GM12891 (cell line): Measurements from ENCODE around the gene SSH2.

Experiments
- DNase-seq: peaks from one replicate; pipeline ENCODE4 v3.0.0; 2011; ENCODE audit warnings: low spot score; ENCODE audit not compliant: insufficient read length
- FAIRE-seq: peaks from 2 replicates; lab custom pipeline; 2011; peaks lifted over from hg19 to GRCh38; lab: Jason Lieb, UNC
- PAX5 ChIP-seq: IDR thresholded peaks from 2 replicates; pipeline ENCODE4 v1.6.1; 2011; ENCODE audit warnings: low read length, moderate library complexity, mild to moderate bottlenecking; ENCODE audit not compliant: insufficient read depth, severe bottlenecking
- POLR2A ChIP-seq: IDR thresholded peaks from 2 replicates; pipeline ENCODE4 v1.6.1; 2011; ENCODE audit warnings: low read depth, low read length, control low read depth
- POLR2AphosphoS5 ChIP-seq: IDR thresholded peaks from 2 replicates; pipeline ENCODE4 v1.6.1; 2011; ENCODE audit warnings: low read depth, low read length, control low read depth
- POU2F2 ChIP-seq: IDR thresholded peaks from 2 replicates; pipeline ENCODE4 v1.6.1; 2011; ENCODE audit warnings: low read depth, mild to moderate bottlenecking, control low read depth, low read length, moderate library complexity
- SPI1 ChIP-seq: IDR thresholded peaks from 2 replicates; pipeline ENCODE4 v1.6.1; 2011; ENCODE audit warnings: low read depth, low read length, control low read depth
- TAF1 ChIP-seq: IDR thresholded peaks from 2 replicates; pipeline ENCODE4 v1.6.1; 2011; ENCODE audit warnings: low read depth, low read length, control low read depth

SSH2 gene

DNA sequence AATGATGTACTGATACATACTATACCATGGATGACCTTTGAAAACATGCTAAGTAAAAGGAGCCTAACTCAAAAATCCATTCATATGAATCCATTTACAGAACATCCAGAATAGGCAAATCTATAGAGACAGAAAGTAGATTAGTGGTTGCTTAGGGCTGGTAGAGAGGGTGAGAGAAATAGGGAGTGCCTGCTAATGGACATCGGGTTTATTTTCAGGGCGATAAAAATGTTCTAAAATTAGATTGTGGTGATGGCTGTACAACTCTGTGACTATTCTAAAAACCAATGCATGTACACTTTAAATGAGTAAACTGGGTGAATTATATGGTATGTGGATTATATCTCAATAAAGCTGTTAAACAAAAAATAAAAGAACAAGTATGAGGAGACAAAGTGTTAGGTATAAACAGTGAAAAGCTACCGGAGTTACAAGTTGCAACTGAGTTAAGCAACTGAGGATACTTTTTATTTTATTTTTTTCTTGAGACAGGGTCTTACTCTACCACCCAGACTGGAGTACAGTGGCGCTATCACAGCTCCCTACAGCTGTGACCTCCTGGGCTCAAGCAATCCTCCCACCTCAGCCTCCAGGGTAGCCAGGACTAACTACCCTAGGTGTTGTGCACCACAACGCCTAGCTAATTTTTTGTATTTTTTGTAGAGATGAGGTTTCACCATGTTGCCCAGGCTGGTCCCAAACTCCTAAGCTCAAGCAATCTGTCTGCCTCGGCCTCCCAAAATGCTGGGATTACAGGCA, 231.8 kb downstream of the SSH2 start:
- DNase-seq (no peak), FAIRE-seq (no peak)
- TF ChIP-seq SPI1 (no peak), POLR2A (no peak), PAX5 (no peak), POU2F2 (no peak), POLR2AphosphoS5 (no peak), TAF1 (no peak)

DNA sequence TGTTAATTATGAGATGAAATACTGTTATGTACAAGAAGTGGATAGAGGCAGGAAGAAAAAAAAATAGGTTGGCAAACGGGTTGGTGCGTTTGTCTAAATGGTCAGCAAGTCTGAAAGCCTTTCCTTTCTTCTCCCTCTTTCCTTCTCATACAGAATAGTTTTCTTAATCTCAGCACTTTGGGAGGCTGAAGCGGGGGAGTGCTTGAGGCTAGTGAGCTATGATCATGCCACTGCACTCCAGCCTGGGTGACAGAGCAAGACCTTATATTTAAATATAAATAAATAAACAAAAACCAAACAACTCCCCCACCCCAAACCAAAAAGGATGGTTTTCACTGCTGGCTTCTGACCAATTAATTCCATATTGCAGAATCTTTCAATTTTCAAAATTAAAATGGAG, 232.7 kb downstream of the SSH2 start:
- no peak for FAIRE-seq
- TF ChIP-seq TAF1 (no peak), SPI1 (no peak), POLR2AphosphoS5 (no peak), PAX5 (no peak), POLR2A (no peak), POU2F2 (no peak)
- no peak for DNase-seq

DNA sequence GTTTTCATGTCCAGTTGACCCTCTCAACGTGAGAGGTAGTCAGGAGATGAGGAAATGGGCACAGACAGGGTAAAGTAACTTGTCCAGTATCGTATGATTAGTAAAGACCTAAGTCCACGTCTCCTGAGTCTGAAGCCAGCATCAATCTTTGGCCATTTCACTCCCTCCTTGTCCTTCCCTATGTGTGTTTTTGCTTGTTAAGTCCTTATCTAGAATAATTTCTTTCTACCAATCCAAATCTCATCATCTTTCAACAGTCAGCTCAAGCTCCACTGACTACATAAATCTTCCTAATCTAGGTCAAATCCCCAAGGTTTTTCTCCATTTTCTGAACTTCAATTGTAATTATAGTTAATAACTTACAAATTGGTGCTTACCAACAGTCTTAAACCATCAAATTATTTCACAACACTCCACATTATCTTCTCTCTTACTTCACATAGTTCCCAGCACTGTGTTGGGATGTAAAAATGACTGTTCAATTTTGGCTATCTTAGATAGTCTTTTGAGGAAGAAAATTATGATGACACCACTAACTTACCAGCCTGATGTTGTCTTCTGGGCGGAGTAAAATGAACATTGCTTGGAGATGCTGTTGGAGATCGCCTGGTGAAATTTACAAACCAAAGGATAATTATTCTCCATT, 235.0 kb downstream of the SSH2 start:
- no peak for FAIRE-seq
- no peak for TF ChIP-seq POU2F2
- TF ChIP-seq TAF1: no peak
- TF ChIP-seq POLR2AphosphoS5: no peak
- no peak for TF ChIP-seq PAX5
- no peak for TF ChIP-seq SPI1
- no peak for TF ChIP-seq POLR2A
- no peak for DNase-seq

DNA sequence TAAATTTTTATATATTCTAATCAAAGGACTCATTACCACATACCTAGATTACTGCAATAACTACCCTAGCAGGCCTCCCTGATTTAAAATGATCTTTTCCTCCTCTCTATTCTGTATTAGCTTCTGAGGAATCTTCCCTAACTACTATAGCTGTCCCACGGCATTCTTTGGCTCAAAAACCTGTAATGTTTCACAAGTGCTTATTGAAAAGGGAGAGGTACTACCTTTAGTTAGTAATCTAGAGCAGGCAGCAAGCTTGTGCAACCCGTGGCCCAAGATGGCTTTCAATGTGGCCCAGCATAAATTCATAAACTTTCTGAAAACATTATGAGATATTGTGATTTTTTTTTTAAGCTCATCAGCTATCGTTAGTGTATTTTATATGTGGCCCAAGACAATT, 236.3 kb downstream of the SSH2 start:
- no peak for FAIRE-seq
- no peak for DNase-seq
- TF ChIP-seq PAX5 (no peak), TAF1 (no peak)

DNA sequence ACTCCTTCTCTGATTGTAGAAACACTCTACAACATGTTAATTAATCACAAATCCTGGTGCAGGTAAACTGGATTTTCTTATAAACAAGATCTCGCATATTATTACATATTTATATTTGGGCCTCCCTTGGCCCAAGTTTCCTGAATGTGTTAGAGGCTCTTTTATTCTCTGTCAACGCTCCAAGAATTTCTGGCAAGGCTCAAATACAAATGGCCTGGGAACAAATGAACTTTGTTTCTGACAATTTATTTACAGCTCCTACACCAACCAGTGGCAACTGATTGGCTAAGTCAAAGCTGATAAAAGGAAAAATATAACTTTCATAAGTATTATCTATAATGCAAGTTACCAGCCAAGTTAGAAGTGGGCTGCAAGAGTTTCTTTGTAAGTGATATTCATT, 242.4 kb downstream of the SSH2 start:
- DNase-seq: no peak
- FAIRE-seq: no peak
- TF ChIP-seq POU2F2: no peak

DNA sequence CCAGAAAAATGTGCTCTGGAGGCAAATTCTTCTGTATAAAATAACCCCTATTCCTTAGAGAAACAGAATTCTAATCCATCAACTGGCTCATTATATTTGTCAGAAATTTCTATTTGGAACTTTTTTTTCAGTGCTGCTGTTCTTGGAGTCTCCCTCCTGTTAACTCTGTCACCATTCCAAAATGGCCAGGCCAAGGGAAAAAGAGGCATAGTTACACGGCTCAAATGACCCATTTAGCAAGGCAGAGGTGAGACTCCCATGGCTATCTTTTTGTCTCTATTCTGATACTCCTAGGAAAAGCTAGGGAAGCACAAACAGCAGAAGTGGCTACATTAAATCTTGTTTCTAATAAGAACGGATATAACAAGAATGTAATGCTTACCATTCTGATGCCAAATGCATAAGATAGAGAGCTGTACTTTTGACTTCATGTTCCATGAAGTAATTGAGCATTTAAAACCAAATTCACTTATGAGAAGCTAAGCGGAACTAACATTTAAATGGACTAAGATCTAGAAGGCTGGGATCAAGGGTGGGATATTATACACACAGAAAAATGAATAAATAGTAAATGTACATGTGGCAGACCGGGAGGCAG, 242.9 kb downstream of the SSH2 start:
- no peak for DNase-seq
- TF ChIP-seq POU2F2: no peak
- no peak for TF ChIP-seq POLR2AphosphoS5
- no peak for TF ChIP-seq TAF1
- no peak for TF ChIP-seq SPI1
- TF ChIP-seq POLR2A: no peak
- TF ChIP-seq PAX5: no peak
- FAIRE-seq: no peak

DNA sequence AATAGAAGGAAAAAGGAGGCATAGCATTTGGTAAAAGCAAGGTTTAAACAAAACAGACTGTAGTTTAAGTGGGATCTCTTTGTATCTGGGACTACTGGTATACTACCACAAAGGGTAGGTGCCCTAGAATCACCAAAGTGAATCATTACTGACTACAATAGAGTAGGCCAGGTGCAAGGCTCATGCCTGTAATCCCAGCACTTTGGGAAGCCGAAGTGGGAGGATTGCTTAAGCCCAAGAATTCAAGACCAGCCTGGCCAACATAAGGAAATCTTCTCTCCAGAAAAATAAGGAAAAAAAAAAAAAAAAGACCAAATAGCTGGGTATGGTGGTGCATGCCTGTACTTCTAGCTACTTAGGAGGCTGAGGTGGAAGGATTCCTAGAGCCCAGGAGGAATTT, 246.5 kb downstream of the SSH2 start:
- no peak for DNase-seq
- no peak for FAIRE-seq
- TF ChIP-seq PAX5 (no peak), TAF1 (no peak), POU2F2 (no peak), POLR2AphosphoS5 (no peak), POLR2A (no peak), SPI1 (no peak)

DNA sequence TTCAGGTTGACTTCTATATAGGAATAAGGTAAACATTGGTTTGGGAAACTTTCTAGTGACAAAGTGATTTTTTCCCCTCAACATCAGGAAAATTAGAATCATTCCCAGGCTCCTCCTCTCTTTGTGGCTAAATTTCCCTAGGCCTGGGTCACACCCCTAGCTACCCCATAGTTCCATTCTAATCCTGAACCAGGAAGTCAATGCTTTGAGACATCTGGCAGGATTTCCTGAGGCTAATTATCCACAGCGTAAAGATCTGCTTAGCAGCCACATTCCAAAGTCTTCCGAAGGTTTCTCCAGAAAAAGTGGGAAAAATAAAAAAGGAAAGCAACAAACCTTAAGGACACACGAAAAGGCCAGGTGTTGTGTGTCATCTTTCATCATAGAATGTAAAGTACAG, 247.0 kb downstream of the SSH2 start:
- no peak for DNase-seq
- TF ChIP-seq POU2F2 (no peak), TAF1 (no peak), SPI1 (no peak), POLR2AphosphoS5 (no peak), PAX5 (no peak), POLR2A (no peak)
- FAIRE-seq: no peak

DNA sequence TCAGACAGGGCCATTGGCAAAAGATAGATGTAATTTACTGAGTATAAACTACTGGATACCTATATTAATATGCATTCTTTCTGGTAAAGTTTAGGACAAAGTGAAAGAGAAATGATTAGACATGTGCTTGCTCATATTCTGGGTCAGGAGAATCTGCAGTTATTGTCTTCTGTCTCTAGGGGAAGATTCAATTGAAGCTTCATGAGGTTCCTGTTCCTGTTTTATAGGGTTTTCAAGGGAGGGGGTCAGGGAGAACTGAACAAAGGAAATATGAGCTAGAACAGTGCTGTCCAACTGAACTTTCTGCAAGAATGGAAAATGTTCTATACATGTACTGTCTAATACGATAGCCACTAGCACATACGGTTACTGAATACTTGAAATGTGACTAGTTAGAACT, 248.0 kb downstream of the SSH2 start:
- no peak for DNase-seq
- TF ChIP-seq PAX5 (no peak), POU2F2 (no peak), SPI1 (peak; percentile 86), POLR2AphosphoS5 (no peak)
- FAIRE-seq: peak; percentile 56

DNA sequence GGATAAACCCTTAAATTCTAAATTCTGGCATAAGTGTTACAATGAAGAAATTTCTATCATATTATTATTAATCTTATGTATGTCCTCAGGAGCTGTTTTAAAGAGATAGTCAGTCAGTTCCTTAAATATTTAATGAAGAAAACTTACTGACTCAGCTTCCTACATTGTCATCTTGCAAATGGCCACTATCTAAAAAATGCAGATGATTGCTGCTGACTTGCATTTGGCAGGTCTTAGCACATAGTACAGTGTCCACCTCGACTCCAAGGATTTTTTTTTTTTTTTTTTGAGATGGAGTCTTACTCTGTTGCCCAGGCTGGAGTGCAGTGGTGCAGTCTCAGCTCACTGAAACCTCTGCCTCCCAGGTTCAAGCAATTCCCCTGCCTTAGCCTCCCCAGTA, 252.2 kb downstream of the SSH2 start:
- no peak for TF ChIP-seq POU2F2
- FAIRE-seq (no peak), DNase-seq (no peak)
